ENCODE results near the gene MMP23B.

GRCh38 chr1:1599935-1600860, 31.8 kb upstream of the MMP23B start, which contains the start of gene FNDC10:
- TF ChIP-seq, protein P1, sequence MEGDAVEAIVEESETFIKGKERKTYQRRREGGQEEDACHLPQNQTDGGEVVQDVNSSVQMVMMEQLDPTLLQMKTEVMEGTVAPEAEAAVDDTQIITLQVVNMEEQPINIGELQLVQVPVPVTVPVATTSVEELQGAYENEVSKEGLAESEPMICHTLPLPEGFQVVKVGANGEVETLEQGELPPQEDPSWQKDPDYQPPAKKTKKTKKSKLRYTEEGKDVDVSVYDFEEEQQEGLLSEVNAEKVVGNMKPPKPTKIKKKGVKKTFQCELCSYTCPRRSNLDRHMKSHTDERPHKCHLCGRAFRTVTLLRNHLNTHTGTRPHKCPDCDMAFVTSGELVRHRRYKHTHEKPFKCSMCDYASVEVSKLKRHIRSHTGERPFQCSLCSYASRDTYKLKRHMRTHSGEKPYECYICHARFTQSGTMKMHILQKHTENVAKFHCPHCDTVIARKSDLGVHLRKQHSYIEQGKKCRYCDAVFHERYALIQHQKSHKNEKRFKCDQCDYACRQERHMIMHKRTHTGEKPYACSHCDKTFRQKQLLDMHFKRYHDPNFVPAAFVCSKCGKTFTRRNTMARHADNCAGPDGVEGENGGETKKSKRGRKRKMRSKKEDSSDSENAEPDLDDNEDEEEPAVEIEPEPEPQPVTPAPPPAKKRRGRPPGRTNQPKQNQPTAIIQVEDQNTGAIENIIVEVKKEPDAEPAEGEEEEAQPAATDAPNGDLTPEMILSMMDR (IDR thresholded peaks at IDR 0.05 in 4 of 5, conservative IDR thresholded peaks at IDR 0.05 in 1 of 5) = no peak
- TF ChIP-seq POLR2A (IDR thresholded peaks at IDR 0.05) = no peak

Data from gastrocnemius medialis (tissue), 4 donors.